Lung microvascular endothelial cell (primary cell): Measurements from ENCODE around the gene CCNB3. TPM values are rescaled to one million over a fixed set of nuclear protein-coding genes. Genes with fewer than 3 reads are reported as not detected.

Source experiments
- DNase-seq, 2 donors: peaks; one replicate each; pipeline versions ENCODE4 v3.0.0 to v3.0.0-alpha.2; 2010; ENCODE audit warnings: low read depth in 2 of 2
- total RNA-seq: library from RNA; depleted of rRNA; stranded (reverse); fragments of >200 nt; gene quantifications from 2 replicates; pipeline ENCODE4 v1.2.1, GENCODE V29; 2014

The CCNB3 gene
- total RNA-seq, 1 donor from 2014 or later = 0.40 TPM

GRCh38 chrX:50333308-50333707 lies 128.7 kb downstream of the CCNB3 start:
- no peak for DNase-seq

GRCh38 chrX:50343917-50344316 lies 139.4 kb downstream of the CCNB3 start:
- no peak for DNase-seq

GRCh38 chrX:50372966-50373365 lies 168.4 kb downstream of the CCNB3 start:
- DNase-seq = no peak

GRCh38 chrX:50375481-50376267 lies 171.1 kb downstream of the CCNB3 start:
- DNase-seq = no peak

DNA sequence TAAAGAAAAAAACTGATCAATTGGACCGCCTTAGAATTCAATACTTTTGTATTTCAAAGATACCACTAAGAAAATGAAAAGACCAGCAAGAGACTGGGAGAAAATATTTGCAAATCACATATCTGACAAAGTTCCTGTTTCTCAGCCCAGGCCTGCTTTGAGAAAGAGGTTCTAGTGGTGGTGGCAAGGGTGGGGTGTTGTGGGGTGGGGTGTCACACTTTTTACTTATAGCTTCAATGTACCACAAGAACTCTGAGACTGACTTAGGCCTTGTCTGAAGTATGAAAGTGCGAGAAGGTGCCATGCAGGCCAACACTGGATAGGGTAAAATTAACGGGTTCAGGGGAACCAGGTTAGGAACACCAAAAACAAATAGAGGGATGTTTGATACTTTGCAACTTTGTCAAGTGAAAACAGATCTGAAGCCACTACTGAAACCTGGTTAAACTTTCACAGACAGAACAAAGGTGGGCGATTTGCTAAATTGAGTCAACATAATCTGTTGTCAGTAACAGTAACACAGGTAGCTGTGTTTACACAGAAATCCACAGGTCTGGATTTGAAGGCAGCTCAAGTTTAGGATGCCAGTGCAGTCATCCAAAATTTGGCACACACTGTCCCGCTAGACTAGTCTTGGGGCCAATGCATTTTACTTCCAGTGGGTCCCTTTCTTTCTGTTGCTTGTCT lies 177.3 kb downstream of the CCNB3 start:
- DNase-seq = no peak

- DNase-seq = no peak
Observed at GRCh38 chrX:50386520-50386919, 182.0 kb downstream of the CCNB3 start.

DNA sequence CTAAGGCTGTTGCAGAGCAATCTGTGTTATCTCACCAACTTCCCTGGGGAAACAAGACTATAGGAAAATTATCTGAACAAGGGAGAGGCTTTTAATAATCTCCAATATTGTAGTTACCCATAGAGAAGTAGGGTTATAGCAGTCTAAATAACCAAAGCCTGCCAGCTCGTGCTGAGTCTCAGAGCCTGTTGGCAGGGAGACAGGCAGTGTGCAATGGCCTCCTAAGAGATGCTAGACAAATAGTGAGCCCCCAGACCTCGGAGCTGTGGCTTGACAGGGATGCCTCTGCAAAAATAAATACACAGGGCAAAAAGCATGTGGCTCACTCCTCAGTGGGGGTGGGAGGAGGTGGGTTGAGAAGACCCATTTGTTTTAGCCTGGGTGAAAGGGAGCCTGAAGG lies 189.3 kb downstream of the CCNB3 start:
- no peak for DNase-seq

Other genes with a start within 250 kb of the CCNB3 start
- gene AKAP4, start 3.8 kb upstream of the CCNB3 start, total RNA-seq = not detected in 2 replicates